ENCODE results near the gene NIT2. TPM values are rescaled to one million over a fixed set of nuclear protein-coding genes. Genes with fewer than 3 reads are reported as not detected.

The NIT2 gene
- total RNA-seq, 2 donors from 2014 or later = 29.2 to 39.0 TPM

DNA sequence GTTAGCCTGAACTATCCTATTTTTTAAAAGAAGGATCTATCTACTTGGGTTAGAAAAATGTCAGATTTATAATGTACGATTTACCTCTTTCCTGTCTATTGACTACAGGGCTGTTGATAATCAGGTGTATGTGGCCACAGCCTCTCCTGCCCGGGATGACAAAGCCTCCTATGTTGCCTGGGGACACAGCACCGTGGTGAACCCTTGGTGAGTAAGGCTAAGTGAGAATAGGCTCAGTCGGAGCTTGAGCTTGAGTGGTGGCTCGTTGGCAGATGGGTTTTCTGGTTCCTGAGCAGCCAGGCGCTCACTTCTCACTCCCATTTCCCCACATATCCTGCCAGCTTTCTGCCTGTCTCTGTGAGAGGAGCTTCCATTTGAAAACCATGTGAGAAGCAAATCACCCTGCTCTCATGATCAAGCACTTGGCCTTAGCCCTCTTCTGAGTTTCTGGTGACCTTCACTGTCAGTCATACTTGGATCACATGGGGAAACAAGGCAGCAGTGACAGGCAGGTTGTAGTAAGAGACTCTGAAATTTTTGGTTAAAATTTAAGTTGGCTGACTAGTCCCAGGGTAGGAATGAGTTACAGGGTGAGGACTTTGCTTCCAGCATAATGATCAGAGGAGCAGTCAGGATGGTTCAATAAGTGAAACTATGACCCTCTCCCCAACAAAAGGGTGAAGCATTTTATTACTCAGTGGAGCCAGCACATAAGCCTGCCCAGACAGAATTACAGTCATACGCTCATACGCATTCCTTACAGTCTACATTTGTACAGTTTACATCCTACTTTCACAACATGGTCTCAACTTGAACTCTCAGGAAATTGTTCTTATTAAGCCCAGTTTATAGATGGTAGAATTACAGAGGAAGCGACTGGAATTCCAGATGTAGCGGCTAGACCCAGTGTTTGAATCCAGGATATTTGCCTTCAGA lies 18.0 kb downstream of the NIT2 start:
- no peak overlapping the region for H3K4me3 ChIP-seq
- no peaks in the 10 kb centered on the region for H3K27me3 ChIP-seq (replicated peaks; ENCODE audit: insufficient read depth)
- H3K27ac ChIP-seq = no peak overlapping the region
- peaks cover 32% of the 10 kb centered on the region for H3K36me3 ChIP-seq
- DNase-seq (ENCODE audit: low spot score) (no peak), ATAC-seq (ENCODE audit: insufficient number of reproducible peaks, low FRiP score, low read depth) (no peak)
- H3K9me3 ChIP-seq = no peaks in the 10 kb centered on the region
- no peaks in the 10 kb centered on the region for H3K4me1 ChIP-seq (ENCODE audit: control insufficient read depth in 1 of 2, low read depth in 2 of 2)
- TF ChIP-seq, protein P1, sequence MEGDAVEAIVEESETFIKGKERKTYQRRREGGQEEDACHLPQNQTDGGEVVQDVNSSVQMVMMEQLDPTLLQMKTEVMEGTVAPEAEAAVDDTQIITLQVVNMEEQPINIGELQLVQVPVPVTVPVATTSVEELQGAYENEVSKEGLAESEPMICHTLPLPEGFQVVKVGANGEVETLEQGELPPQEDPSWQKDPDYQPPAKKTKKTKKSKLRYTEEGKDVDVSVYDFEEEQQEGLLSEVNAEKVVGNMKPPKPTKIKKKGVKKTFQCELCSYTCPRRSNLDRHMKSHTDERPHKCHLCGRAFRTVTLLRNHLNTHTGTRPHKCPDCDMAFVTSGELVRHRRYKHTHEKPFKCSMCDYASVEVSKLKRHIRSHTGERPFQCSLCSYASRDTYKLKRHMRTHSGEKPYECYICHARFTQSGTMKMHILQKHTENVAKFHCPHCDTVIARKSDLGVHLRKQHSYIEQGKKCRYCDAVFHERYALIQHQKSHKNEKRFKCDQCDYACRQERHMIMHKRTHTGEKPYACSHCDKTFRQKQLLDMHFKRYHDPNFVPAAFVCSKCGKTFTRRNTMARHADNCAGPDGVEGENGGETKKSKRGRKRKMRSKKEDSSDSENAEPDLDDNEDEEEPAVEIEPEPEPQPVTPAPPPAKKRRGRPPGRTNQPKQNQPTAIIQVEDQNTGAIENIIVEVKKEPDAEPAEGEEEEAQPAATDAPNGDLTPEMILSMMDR (IDR thresholded peaks at IDR 0.05) = no peak

DNA sequence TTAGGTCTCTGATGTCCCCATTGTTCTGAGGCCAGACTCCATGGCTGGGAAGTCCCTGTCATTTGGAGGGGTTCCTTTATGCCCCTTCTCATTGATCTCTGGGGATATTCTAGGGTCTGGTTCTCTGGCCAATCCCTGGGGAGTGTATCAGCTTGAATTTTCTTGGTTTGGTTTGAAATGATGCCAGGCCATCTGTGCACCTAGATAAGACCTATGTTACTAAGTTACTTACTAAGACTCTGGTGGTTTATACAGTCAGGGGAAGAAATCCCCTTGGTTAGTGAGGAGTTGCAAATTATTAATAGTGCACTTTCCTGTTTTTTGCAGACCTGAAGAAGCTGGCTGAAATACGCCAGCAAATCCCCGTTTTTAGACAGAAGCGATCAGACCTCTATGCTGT lies 20.3 kb downstream of the NIT2 start:
- no peak overlapping the region for H3K27ac ChIP-seq
- peaks cover 18% of the 10 kb centered on the region for H3K36me3 ChIP-seq
- no peaks in the 10 kb centered on the region for H3K9me3 ChIP-seq
- ATAC-seq (ENCODE audit: insufficient number of reproducible peaks, low FRiP score, low read depth) (no peak), DNase-seq (ENCODE audit: low spot score) (no peak)
- H3K4me3 ChIP-seq = no peak overlapping the region
- TF ChIP-seq, protein P1 (IDR thresholded peaks at IDR 0.05) = no peak
- H3K4me1 ChIP-seq (ENCODE audit: control insufficient read depth in 1 of 2, low read depth in 2 of 2) = no peaks in the 10 kb centered on the region
- no peaks in the 10 kb centered on the region for H3K27me3 ChIP-seq (replicated peaks; ENCODE audit: insufficient read depth)

DNA sequence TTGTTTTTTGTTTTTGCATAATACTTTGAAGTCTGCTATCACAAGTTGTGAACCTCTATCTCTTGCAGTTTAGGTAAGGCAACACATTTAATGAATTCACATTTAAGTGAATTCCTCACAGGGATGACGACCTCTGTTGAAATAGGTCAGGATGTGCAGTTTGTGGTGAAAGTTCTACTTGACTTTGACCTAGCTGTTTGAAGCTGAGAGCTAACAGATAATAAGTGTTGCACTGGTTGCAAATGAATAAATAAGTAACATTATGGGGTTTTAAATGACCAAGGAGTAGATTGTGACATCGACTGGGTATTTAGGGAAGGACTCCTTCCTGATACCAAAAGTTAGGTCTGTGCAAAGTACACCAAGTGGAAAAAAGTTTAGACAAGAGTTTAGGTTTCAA lies 23.9 kb downstream of the NIT2 start:
- no peaks in the 10 kb centered on the region for H3K27me3 ChIP-seq (replicated peaks; ENCODE audit: insufficient read depth)
- H3K9me3 ChIP-seq = no peaks in the 10 kb centered on the region
- H3K36me3 ChIP-seq = peaks cover 7% of the 10 kb centered on the region
- ATAC-seq (ENCODE audit: insufficient number of reproducible peaks, low FRiP score, low read depth) (no peak), DNase-seq (ENCODE audit: low spot score) (no peak)
- H3K27ac ChIP-seq = no peak overlapping the region
- TF ChIP-seq, protein P1 (IDR thresholded peaks at IDR 0.05) = no peak
- H3K4me3 ChIP-seq = no peak overlapping the region
- H3K4me1 ChIP-seq (ENCODE audit: control insufficient read depth in 1 of 2, low read depth in 2 of 2) = no peaks in the 10 kb centered on the region

DNA sequence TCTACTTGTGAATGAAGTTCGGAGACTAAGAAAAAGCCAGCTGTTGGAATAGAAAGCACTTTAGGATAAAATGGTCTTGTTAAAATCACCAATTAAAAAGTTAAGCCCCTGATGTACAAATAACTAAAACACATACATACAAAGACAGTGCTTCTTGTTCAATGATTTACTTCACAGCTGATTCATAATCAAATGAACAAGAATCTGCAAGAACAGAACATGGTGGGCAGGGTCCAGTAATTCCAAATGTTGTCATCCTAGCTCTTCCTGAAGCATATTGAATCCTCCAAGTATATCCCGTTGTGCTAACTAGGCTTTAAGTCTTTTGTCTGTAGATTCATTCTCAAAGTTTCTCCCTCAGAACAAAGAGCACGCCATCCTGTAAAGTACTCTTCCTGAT lies 24.5 kb downstream of the NIT2 start:
- no peak overlapping the region for H3K4me3 ChIP-seq
- no peaks in the 10 kb centered on the region for H3K27me3 ChIP-seq (replicated peaks; ENCODE audit: insufficient read depth)
- H3K9me3 ChIP-seq = no peaks in the 10 kb centered on the region
- H3K27ac ChIP-seq = no peak overlapping the region
- DNase-seq (ENCODE audit: low spot score) (no peak), ATAC-seq (ENCODE audit: insufficient number of reproducible peaks, low FRiP score, low read depth) (no peak)
- TF ChIP-seq, protein P1 (IDR thresholded peaks at IDR 0.05) = no peak
- H3K4me1 ChIP-seq (ENCODE audit: control insufficient read depth in 1 of 2, low read depth in 2 of 2) = no peaks in the 10 kb centered on the region
- peaks cover 6% of the 10 kb centered on the region for H3K36me3 ChIP-seq

DNA sequence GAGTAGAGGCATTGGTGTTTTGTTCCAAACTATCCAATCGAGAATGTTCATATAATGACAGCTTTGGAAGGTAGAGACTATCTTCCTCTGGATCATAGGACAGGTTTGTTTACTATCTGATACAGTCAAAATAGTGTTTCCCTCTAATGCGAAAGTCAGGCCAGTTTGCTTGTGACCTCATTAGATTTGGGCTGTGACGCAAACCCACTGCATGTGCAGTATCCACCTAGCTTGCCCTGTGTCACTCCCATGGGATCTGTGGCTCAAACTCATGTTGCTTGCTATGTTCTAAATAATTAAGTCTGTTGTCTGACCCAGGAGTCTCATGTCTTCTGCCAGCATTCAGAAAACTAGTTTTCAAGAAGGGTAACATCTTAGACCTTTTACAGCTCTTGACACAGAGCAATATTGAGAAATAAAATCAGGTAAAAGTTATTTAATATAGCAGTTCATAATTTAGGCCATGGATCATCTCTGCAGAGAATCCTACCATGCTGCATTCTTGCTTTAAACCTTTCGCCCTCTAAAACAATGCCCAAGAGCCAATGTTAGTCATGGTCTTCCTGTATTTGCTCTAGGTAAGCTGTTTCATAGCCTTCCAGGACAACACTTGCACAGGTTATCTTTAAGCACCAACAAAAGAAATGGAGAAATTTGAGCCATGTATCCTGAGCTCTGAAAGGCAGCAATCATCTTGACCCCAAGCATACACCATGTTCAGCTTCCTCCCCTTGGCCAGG lies 26.4 kb downstream of the NIT2 start:
- ATAC-seq (ENCODE audit: insufficient number of reproducible peaks, low FRiP score, low read depth) (no peak), DNase-seq (ENCODE audit: low spot score) (no peak)
- Histone ChIP-seq H3K9me3 (no peaks in the 10 kb centered on the region), H3K27me3 (replicated peaks; ENCODE audit: insufficient read depth) (no peaks in the 10 kb centered on the region), H3K4me3 (no peak overlapping the region), H3K36me3 (peaks cover 4% of the 10 kb centered on the region), H3K27ac (no peak overlapping the region), H3K4me1 (ENCODE audit: control insufficient read depth in 1 of 2, low read depth in 2 of 2) (no peaks in the 10 kb centered on the region)
- TF ChIP-seq, protein P1 (IDR thresholded peaks at IDR 0.05) = no peak

All from thoracic aorta (tissue), 2 donors.